Endothelial cell of umbilical vein (primary cell): ENCODE results near the gene KCTD18. TPM values are rescaled to one million over a fixed set of nuclear protein-coding genes. Genes with fewer than 3 reads are reported as not detected.

ENCODE experiments used
- BruUV-seq: library from RNA; stranded (reverse); fragments of 400-500 nt; replicated peaks from 2 replicates; lab custom pipeline; 2021; lab: Mats Ljungman, UMichigan
- CTCF ChIA-PET: fragments of 300-600, 350-600 bp; sonication (Branson Sonifier 250); formaldehyde crosslinking; loops from one replicate; lab custom pipeline; 2021; ENCODE audit warnings: antibody characterized with exemption, inconsistent platforms; lab: Charles Lee
- POLR2A ChIA-PET: fragments of 300-600, 350-600 bp; sonication (Branson Sonifier 250); formaldehyde crosslinking; loops from one replicate; lab custom pipeline; 2021; ENCODE audit warnings: antibody characterized with exemption, inconsistent platforms; lab: Charles Lee
- DNase-seq: peaks from one replicate; pipeline ENCODE4 v3.0.0-alpha.2; 2011; ENCODE audit warnings: low read depth, low spot score
- FAIRE-seq: peaks from 2 replicates; lab custom pipeline; 2011; peaks lifted over from hg19 to GRCh38; lab: Jason Lieb, UNC
- H2AFZ ChIP-seq: 2 replicates; pipeline ENCODE4 v1.6.0; 2012; ENCODE audit warnings: low read depth, low read length, control low read depth, inconsistent platforms
- H3K27ac ChIP-seq: 2 replicates; pipeline ENCODE4 v1.5.1; 2011; ENCODE audit warnings: low read depth, mild to moderate bottlenecking, control low read depth, low read length, moderate library complexity; ENCODE audit not compliant: insufficient read depth
- H3K27me3 ChIP-seq, 2 experiments: 2 replicates each; pipeline versions ENCODE4 v1.6.0 to v1.6.1; 2011; ENCODE audit warnings: low read length in 2 of 2, mixed read lengths in 1 of 2; ENCODE audit not compliant: control insufficient read depth in 2 of 2, insufficient read depth in 2 of 2
- H3K36me3 ChIP-seq, 2 experiments: 2 replicates in 1 of 2; 3 replicates in 1 of 2; pipeline ENCODE4 v1.5.1; 2011; ENCODE audit warnings: low read length in 2 of 2, mild to moderate bottlenecking in 1 of 2, moderate library complexity in 1 of 2; ENCODE audit not compliant: control insufficient read depth in 2 of 2, insufficient read depth in 2 of 2; ENCODE audit errors: extremely low read depth in 1 of 2
- H3K4me1 ChIP-seq: 3 replicates; pipeline ENCODE4 v1.5.1; 2011; ENCODE audit warnings: mild to moderate bottlenecking, low read length; ENCODE audit not compliant: control insufficient read depth, insufficient read depth; ENCODE audit errors: extremely low read depth
- H3K4me2 ChIP-seq: 2 replicates; pipeline ENCODE4 v1.6.1; 2011; ENCODE audit warnings: low read length, control low read depth, mixed read lengths; ENCODE audit not compliant: insufficient read depth
- H3K4me3 ChIP-seq, 3 experiments: fragments of 200-600 bp in 1 of 3; sonication (generic), shearing (Covaris generic) in 1 of 3; replicated peaks in 1 of 3; 2 replicates each; pipeline ENCODE4 v1.5.1; 2011 to 2016; ENCODE audit warnings: control low read depth in 3 of 3, low read length in 3 of 3, mild to moderate bottlenecking in 2 of 3, inconsistent platforms in 1 of 3, low read depth in 1 of 3, moderate library complexity in 1 of 3; ENCODE audit not compliant: insufficient read depth in 1 of 3
- H3K79me2 ChIP-seq: 2 replicates; pipeline ENCODE4 v1.6.0; 2012; ENCODE audit warnings: low read length, inconsistent platforms; ENCODE audit not compliant: control insufficient read depth, insufficient read depth
- H3K9ac ChIP-seq: replicated peaks from 2 replicates; pipeline ENCODE3; 2011; ENCODE audit warnings: low read length, control low read depth; ENCODE audit not compliant: insufficient read depth; ENCODE audit errors: extremely low read depth
- H3K9me1 ChIP-seq: replicated peaks from 3 replicates; pipeline ENCODE4 v1.6.0; 2011; ENCODE audit warnings: mild to moderate bottlenecking, low read length; ENCODE audit not compliant: control insufficient read depth, insufficient read depth; ENCODE audit errors: extremely low read depth
- H3K9me3 ChIP-seq: replicated peaks from 2 replicates; pipeline ENCODE4 v1.5.1; 2012; ENCODE audit warnings: low read length, inconsistent platforms; ENCODE audit not compliant: control insufficient read depth, insufficient read depth
- H4K20me1 ChIP-seq: replicated peaks from 2 replicates; pipeline ENCODE3; 2011; ENCODE audit warnings: mild to moderate bottlenecking, low read length; ENCODE audit not compliant: control insufficient read depth, insufficient read depth; ENCODE audit errors: extremely low read depth
- EZH2 ChIP-seq: IDR thresholded peaks from 2 replicates; pipeline ENCODE4 v1.6.1; 2012; ENCODE audit warnings: borderline replicate concordance, low read depth, mild to moderate bottlenecking, moderate library complexity, low read length, inconsistent platforms; ENCODE audit not compliant: severe bottlenecking
- FOS ChIP-seq: IDR thresholded peaks from 2 replicates; pipeline ENCODE4 v1.6.1; 2011; ENCODE audit warnings: mild to moderate bottlenecking, low read length, moderate library complexity, borderline replicate concordance; ENCODE audit not compliant: insufficient read depth
- GATA2 ChIP-seq: IDR thresholded peaks from 2 replicates; pipeline ENCODE4 v1.7.0; 2011; ENCODE audit warnings: low read depth, mild to moderate bottlenecking, moderate library complexity, mixed read lengths, low read length; ENCODE audit not compliant: insufficient read length, insufficient read depth
- JUN ChIP-seq: IDR thresholded peaks from 2 replicates; pipeline ENCODE4 v1.6.1; 2011; ENCODE audit warnings: borderline replicate concordance, low read depth; ENCODE audit not compliant: insufficient read length, insufficient read depth
- MYC ChIP-seq: IDR thresholded peaks from one replicate; pipeline ENCODE4 v1.6.1; 2011; ENCODE audit warnings: mild to moderate bottlenecking, low read depth, low read length
- POLR2A ChIP-seq: IDR thresholded peaks from 2 replicates; pipeline ENCODE4 v1.6.1; 2012; ENCODE audit warnings: low read depth, mild to moderate bottlenecking, control low read depth, low read length
- POLR2AphosphoS5 ChIP-seq: IDR thresholded peaks from 2 replicates; pipeline ENCODE4 v1.6.1; 2012; ENCODE audit warnings: low read depth, mild to moderate bottlenecking, control low read depth, low read length, moderate library complexity; ENCODE audit not compliant: insufficient read depth
- dilution Hi-C: fragments of 300-500 bp; cut with MboI; formaldehyde crosslinking; loops from one replicate; pipeline ENCODE4 v1.15.0; 2019; ENCODE audit warnings: low sequenced_read_pairs; ENCODE audit not compliant: extremely low pct_ligation_motif_present
- intact Hi-C: fragments of 100-400 bp; cut with micrococcal nuclease; formaldehyde crosslinking; loops from one replicate; pipeline ENCODE4 v1.10.0; 2022
- polyA plus RNA-seq, 4 experiments: library from polyadenylated mRNA; depleted of rRNA in 3 of 4; stranded (reverse) in 3 of 4; unstranded in 1 of 4; fragments of >200 nt; gene quantifications; 2 replicates each; pipeline versions ENCODE4 v1.2.1 to v1.2.3, GENCODE V29; 2011 to 2012; ENCODE audit warnings: missing spikeins in 1 of 4
- total RNA-seq: library from RNA; stranded (reverse); gene quantifications from 2 replicates; pipeline ENCODE4 v1.2.3, GENCODE V29; 2021
- TF ChIP-seq, protein P1 (sequence below): IDR thresholded peaks from 2 replicates; pipeline ENCODE4 v1.6.1; 2011; ENCODE audit not compliant: insufficient read depth, insufficient read length
- TF ChIP-seq, protein P2 (sequence below), 2 donors: IDR thresholded peaks; 1 replicate in 1 of 2; 2 replicates in 1 of 2; pipeline ENCODE4 v1.5.1; 2011; ENCODE audit warnings: low read length in 2 of 2, mild to moderate bottlenecking in 2 of 2, moderate library complexity in 2 of 2, control low read depth in 1 of 2, inconsistent platforms in 1 of 2, low read depth in 1 of 2; ENCODE audit not compliant: insufficient read depth in 1 of 2; ENCODE audit errors: extremely low read depth in 1 of 2

KCTD18 gene
- total and polyA plus RNA-seq, 2 donors (not counting 3 experiments of a cell fraction or from before 2014, with no cell fraction given): 2.6 to 6.6 TPM

DNA sequence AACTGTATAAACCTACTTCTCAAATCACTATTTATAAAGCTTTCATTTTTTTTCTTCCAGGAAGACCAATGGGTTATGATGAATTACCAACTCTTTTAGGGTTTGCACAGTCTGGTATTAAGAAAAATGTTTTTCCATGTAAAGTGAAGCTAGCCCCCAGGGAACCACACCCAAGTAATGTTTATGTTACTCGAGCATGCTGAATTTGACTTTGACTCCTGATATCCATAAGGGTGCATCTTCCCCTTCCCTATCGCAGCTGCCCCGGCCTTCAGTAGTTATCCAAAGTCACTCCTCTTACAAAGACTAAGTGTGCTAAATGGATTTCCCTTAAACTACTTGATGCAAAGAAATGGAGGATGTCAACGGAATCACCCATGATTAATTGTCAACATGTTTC lies 21.7 kb downstream of the KCTD18 start:
- no TSS peak for BruUV-seq
- Histone ChIP-seq H3K9ac (no peak overlapping the region), H3K36me3 (peaks cover 0 to 2% of the 10 kb centered on the region in 2 experiments), H3K27ac (no peak overlapping the region), H3K9me1 (no peaks in the 10 kb centered on the region), H3K4me1 (no peaks in the 10 kb centered on the region), H3K4me3 (no peak overlapping the region), H2AFZ (no peak overlapping the region), H3K4me2 (no peak overlapping the region), H3K27me3 (no peaks in the 10 kb centered on the region), H3K79me2 (no peaks in the 10 kb centered on the region), H3K9me3 (no peaks in the 10 kb centered on the region), H4K20me1 (no peaks in the 10 kb centered on the region)
- ChIA-PET CTCF (no interaction called here), POLR2A (no interaction called here)
- FAIRE-seq: no peak
- dilution Hi-C loops: no loop called here
- intact Hi-C loops: loop anchor here (10.0 kb wide), 1 partner anchor 247 kb away; no protein-coding TSS in a partner anchor
- no peak for DNase-seq
- no peak for TF ChIP-seq EZH2
- no peak for TF ChIP-seq FOS
- no peak for TF ChIP-seq POLR2AphosphoS5
- no peak for TF ChIP-seq POLR2A
- no peak for TF ChIP-seq MYC
- no peak for TF ChIP-seq GATA2
- TF ChIP-seq, protein P1, sequence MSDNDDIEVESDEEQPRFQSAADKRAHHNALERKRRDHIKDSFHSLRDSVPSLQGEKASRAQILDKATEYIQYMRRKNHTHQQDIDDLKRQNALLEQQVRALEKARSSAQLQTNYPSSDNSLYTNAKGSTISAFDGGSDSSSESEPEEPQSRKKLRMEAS: no peak
- TF ChIP-seq JUN: no peak
- TF ChIP-seq, protein P2, sequence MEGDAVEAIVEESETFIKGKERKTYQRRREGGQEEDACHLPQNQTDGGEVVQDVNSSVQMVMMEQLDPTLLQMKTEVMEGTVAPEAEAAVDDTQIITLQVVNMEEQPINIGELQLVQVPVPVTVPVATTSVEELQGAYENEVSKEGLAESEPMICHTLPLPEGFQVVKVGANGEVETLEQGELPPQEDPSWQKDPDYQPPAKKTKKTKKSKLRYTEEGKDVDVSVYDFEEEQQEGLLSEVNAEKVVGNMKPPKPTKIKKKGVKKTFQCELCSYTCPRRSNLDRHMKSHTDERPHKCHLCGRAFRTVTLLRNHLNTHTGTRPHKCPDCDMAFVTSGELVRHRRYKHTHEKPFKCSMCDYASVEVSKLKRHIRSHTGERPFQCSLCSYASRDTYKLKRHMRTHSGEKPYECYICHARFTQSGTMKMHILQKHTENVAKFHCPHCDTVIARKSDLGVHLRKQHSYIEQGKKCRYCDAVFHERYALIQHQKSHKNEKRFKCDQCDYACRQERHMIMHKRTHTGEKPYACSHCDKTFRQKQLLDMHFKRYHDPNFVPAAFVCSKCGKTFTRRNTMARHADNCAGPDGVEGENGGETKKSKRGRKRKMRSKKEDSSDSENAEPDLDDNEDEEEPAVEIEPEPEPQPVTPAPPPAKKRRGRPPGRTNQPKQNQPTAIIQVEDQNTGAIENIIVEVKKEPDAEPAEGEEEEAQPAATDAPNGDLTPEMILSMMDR (IDR thresholded peaks at IDR 0.05; ENCODE audit: extremely low read depth in 1 of 2, insufficient read depth in 1 of 2, low read depth in 1 of 2, low read length in 2 of 2): no peak
